Endodermal cell (in vitro differentiated cells): ENCODE results near the gene PPIL1. TPM values are rescaled to one million over a fixed set of nuclear protein-coding genes. Genes with fewer than 3 reads are reported as not detected.

ENCODE experiments used
- DNase-seq: peaks from one replicate; pipeline ENCODE4 v3.0.0-alpha.2; 2017
- H3K27ac ChIP-seq: 2 replicates; pipeline ENCODE4 v1.5.1; 2013; ENCODE audit warnings: mild to moderate bottlenecking, low read depth, low read length, moderate library complexity
- H3K27me3 ChIP-seq: 2 replicates; pipeline ENCODE4 v1.6.1; 2013; ENCODE audit warnings: mild to moderate bottlenecking, low read length, moderate library complexity; ENCODE audit not compliant: insufficient read depth, control insufficient read depth, poor library complexity, severe bottlenecking
- H3K36me3 ChIP-seq: 2 replicates; pipeline ENCODE4 v1.7.0; 2013; ENCODE audit warnings: mild to moderate bottlenecking, low read length, moderate library complexity; ENCODE audit not compliant: control insufficient read depth, insufficient read depth
- H3K4me1 ChIP-seq: one replicate; pipeline ENCODE4 v1.7.0; 2013; ENCODE audit warnings: low read length; ENCODE audit not compliant: control insufficient read depth, insufficient read depth
- H3K4me3 ChIP-seq: 2 replicates; pipeline ENCODE4 v1.5.1; 2013; ENCODE audit warnings: mild to moderate bottlenecking, low read length, moderate library complexity
- H3K9ac ChIP-seq: 2 replicates; pipeline ENCODE4 v1.6.1; 2013; ENCODE audit warnings: mild to moderate bottlenecking, low read length, moderate library complexity; ENCODE audit not compliant: poor library complexity, severe bottlenecking; ENCODE audit errors: extremely low read depth
- H3K9me3 ChIP-seq: 2 replicates; pipeline ENCODE4 v1.6.1; 2013; ENCODE audit warnings: mild to moderate bottlenecking, low read length, moderate library complexity; ENCODE audit not compliant: control insufficient read depth
- H3K27ac Mint-ChIP-seq: 2 replicates; pipeline ENCODE4 v1.8.0; 2020; ENCODE audit warnings: mixed read lengths
- H3K27me3 Mint-ChIP-seq: 2 replicates; pipeline ENCODE4 v1.8.0; 2021; ENCODE audit warnings: mild to moderate bottlenecking, mixed read lengths; ENCODE audit not compliant: insufficient read depth
- H3K36me3 Mint-ChIP-seq: 2 replicates; pipeline ENCODE4 v1.8.0; 2020; ENCODE audit warnings: low read depth, mixed read lengths
- H3K4me1 Mint-ChIP-seq: 2 replicates; pipeline ENCODE4 v1.8.0; 2020; ENCODE audit warnings: mixed read lengths
- H3K4me3 Mint-ChIP-seq: 2 replicates; pipeline ENCODE4 v1.8.0; 2020; ENCODE audit warnings: mild to moderate bottlenecking, moderate library complexity, mixed read lengths
- H3K9me3 Mint-ChIP-seq: 2 replicates; pipeline ENCODE4 v1.8.0; 2020; ENCODE audit warnings: mild to moderate bottlenecking, mixed read lengths
- WGBS, 2 experiments: methylation state at CpG; one replicate each; pipeline versions ENCODE4 v1.1.5 to v1.1.7; 2013; ENCODE audit warnings: missing lambda C conversion rate in 2 of 2, mixed read lengths in 1 of 2; ENCODE audit not compliant: insufficient coverage in 1 of 2, insufficient read length in 1 of 2; 5-methylcytosine and 5-hydroxymethylcytosine counted together
- total RNA-seq, 2 donors: library from RNA; stranded (reverse); fragmentation: NEBNext Ultra II Directional in 1 of 2; extraction: Animal tissue kit (Norgen Biotek cat#: 25700) in 1 of 2; gene quantifications; 2 replicates in 1 of 2; 3 replicates in 1 of 2; pipeline ENCODE4 v1.2.1, GENCODE V29; 2021
- TF ChIP-seq, protein P1 (sequence below): fragments of 200-600 bp; sonication (generic); conservative IDR thresholded peaks from 2 replicates; pipeline ENCODE4 v1.5.0; 2021; ENCODE audit warnings: antibody characterized with exemption, mild to moderate bottlenecking

Gene PPIL1
- total RNA-seq, 2 donors from 2014 or later: 36.7 to 53.3 TPM

DNA sequence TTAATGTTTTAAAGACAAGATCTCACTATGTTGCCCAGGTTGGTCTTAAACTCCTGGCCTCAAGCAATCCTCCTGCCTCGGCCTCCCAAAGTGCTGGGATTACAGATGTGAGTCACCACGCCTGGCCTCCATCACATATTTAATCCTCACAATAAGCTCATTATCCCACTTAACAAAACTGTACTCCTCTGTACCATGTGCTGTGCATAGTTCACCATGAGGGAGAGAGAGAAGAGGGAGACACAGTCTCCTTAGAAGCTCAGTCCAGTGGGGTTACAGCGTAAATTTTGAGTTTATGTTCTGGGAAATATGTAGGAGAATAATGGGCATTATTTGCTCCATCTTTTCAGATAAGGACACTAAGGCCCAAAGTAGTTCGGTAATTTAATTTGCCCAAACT is 27.5 kb downstream of the PPIL1 start:
- no peaks in the 10 kb centered on the region for H3K9me3 Mint-ChIP-seq
- Histone ChIP-seq H3K9ac (no peak overlapping the region), H3K27me3 (peaks cover 19% of the 10 kb centered on the region), H3K36me3 (no peaks in the 10 kb centered on the region), H3K27ac (no peak overlapping the region), H3K4me3 (no peak overlapping the region), H3K9me3 (no peaks in the 10 kb centered on the region), H3K4me1 (peaks cover 9% of the 10 kb centered on the region)
- H3K4me1 Mint-ChIP-seq: peaks cover 25% of the 10 kb centered on the region
- H3K36me3 Mint-ChIP-seq: no peaks in the 10 kb centered on the region
- H3K27ac Mint-ChIP-seq: no peak overlapping the region
- peaks cover 54% of the 10 kb centered on the region for H3K27me3 Mint-ChIP-seq
- TF ChIP-seq, protein P1, sequence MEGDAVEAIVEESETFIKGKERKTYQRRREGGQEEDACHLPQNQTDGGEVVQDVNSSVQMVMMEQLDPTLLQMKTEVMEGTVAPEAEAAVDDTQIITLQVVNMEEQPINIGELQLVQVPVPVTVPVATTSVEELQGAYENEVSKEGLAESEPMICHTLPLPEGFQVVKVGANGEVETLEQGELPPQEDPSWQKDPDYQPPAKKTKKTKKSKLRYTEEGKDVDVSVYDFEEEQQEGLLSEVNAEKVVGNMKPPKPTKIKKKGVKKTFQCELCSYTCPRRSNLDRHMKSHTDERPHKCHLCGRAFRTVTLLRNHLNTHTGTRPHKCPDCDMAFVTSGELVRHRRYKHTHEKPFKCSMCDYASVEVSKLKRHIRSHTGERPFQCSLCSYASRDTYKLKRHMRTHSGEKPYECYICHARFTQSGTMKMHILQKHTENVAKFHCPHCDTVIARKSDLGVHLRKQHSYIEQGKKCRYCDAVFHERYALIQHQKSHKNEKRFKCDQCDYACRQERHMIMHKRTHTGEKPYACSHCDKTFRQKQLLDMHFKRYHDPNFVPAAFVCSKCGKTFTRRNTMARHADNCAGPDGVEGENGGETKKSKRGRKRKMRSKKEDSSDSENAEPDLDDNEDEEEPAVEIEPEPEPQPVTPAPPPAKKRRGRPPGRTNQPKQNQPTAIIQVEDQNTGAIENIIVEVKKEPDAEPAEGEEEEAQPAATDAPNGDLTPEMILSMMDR: no peak
- no peak overlapping the region for H3K4me3 Mint-ChIP-seq
- no peak for DNase-seq
- 92 to 94% methylated on average over 4 of the region's 4 CpGs for WGBS, 2 experiments

DNA sequence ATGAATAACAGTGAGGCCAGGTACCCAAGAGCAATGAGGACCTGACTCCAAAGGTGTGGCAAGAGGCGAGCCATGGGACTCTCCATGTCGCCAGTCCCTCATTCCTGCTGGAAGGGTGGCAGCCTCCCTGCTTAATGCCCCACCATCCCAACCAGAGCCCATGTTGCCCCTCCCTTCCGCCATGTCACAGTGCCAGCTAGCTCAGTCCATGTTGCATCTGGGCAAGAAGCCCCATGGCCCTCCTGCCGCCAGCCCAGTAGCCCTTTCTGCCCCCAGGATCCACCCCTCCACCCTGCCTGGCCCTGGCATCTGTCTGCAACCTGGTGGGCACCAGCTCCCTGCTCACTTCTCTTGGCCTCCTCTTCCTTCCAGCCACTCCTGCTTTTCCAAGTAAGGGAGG is 29.4 kb downstream of the PPIL1 start:
- peaks cover 27% of the 10 kb centered on the region for H3K4me1 Mint-ChIP-seq
- no peaks in the 10 kb centered on the region for H3K36me3 Mint-ChIP-seq
- H3K27ac Mint-ChIP-seq: no peak overlapping the region
- no peaks in the 10 kb centered on the region for H3K9me3 Mint-ChIP-seq
- peaks cover 12% of the 10 kb centered on the region for H3K4me1 ChIP-seq
- H3K9me3 ChIP-seq: no peaks in the 10 kb centered on the region
- no peak overlapping the region for H3K9ac ChIP-seq
- TF ChIP-seq, protein P1: no peak
- H3K4me3 ChIP-seq: no peak overlapping the region
- no peaks in the 10 kb centered on the region for H3K36me3 ChIP-seq
- H3K4me3 Mint-ChIP-seq: no peak overlapping the region
- H3K27ac ChIP-seq: no peak overlapping the region
- H3K27me3 Mint-ChIP-seq: peaks cover 72% of the 10 kb centered on the region
- WGBS, 2 experiments: 50 to 69% methylated on average over 2 to 4 of the region's 4 CpGs
- no peak for DNase-seq
- H3K27me3 ChIP-seq: peaks cover 36% of the 10 kb centered on the region

- Mint-ChIP-seq H3K4me3 (no peak overlapping the region), H3K27ac (no peak overlapping the region), H3K9me3 (no peaks in the 10 kb centered on the region), H3K27me3 (peaks cover 76% of the 10 kb centered on the region), H3K36me3 (no peaks in the 10 kb centered on the region), H3K4me1 (peaks cover 26% of the 10 kb centered on the region)
- H3K27ac ChIP-seq: no peak overlapping the region
- no peak overlapping the region for H3K9ac ChIP-seq
- no peak overlapping the region for H3K4me3 ChIP-seq
- peaks cover 12% of the 10 kb centered on the region for H3K4me1 ChIP-seq
- peaks cover 35% of the 10 kb centered on the region for H3K27me3 ChIP-seq
- DNase-seq: no peak
- WGBS, 2 experiments: 78 to 92% methylated on average over 12 to 19 of the region's 19 CpGs
- H3K36me3 ChIP-seq: no peaks in the 10 kb centered on the region
- TF ChIP-seq, protein P1: no peak
- no peaks in the 10 kb centered on the region for H3K9me3 ChIP-seq
Measured at GRCh38 chr6:36844232-36845170, 30.1 kb downstream of the PPIL1 start.
